ENCODE data around the gene FRMD1.

DNA sequence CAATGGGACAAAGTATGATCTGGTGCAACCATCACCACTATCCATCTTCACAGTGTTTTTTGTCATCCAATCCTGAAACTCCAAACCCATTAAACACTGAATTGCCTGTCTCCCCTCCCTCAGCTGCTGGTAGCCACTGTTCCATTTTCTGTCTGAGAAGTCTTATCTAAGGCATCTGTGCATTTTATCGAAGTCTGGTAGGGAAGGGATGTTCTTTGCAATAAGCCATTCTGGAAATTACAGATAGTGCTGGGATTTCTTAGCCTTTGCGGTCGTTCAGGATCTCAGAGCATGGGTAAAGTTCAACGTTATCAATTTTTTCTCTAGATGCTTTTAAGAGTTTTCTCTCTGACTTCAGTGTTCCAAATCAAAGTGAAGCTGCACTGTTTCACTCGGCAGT, 57.4 kb downstream of the FRMD1 start:
- TF ChIP-seq YY1 (tag by site-specific recombination; IDR thresholded peaks at IDR 0.05) (no peak), ZNF423 (tag by site-specific recombination; IDR thresholded peaks at IDR 0.05) (no peak)
